ENCODE results near the gene WDCP.
A peak's percentile ranks its signal among the peaks of the same experiment; 100 is the strongest.
"Not testable (repeated sequence)": the region's sequence is repeated elsewhere in the genome, so short reads cannot be mapped to it uniquely, and the experiment has no call there.

The WDCP gene

DNA sequence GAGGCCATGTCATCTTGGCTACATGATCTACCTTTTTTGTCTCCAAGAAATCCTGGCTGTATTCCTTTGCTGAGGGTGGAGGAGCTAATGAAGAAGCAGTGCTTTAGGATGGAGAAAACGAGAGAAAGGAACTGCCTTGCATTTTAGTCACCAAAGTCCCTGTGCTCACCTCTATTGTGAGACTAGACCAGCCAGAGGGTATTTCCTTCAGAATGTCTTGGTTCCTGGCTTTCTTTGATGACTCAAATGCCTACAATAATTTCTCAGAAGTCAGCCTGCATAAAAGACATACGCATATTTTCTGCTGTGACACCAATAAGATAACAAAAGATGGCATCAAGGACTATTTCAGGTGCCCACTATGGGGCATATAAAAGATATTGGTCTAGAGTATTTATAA lies 18.1 kb upstream of the WDCP start:
- ATAC-seq: peak; percentile 41 to 69

GRCh38 chr2:24058564-24059271 lies 11.5 kb upstream of the WDCP start:
- no peak for ATAC-seq

DNA sequence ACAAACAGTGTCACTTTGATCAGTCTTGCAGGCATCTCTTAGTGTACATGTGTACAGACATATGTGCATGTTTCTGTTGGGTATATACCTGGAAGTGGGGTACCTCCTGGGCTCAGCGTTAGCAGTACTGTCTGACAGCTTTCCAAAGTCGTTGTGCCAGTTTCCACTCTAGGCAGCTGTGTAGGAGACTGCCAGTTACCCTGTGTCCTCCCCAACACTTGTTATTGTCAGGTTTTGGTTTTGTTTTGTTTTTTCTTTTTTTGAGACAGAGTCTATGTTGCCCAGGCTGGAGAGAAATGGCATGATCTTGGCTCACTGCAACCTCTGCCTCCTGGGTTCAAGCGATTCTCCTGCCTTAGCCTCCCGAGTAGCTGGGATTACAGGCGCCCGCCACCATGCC lies 8.6 kb upstream of the WDCP start:
- no peak for ATAC-seq

GRCh38 chr2:24054366-24055010 lies 7.3 kb upstream of the WDCP start:
- no peak for ATAC-seq

DNA sequence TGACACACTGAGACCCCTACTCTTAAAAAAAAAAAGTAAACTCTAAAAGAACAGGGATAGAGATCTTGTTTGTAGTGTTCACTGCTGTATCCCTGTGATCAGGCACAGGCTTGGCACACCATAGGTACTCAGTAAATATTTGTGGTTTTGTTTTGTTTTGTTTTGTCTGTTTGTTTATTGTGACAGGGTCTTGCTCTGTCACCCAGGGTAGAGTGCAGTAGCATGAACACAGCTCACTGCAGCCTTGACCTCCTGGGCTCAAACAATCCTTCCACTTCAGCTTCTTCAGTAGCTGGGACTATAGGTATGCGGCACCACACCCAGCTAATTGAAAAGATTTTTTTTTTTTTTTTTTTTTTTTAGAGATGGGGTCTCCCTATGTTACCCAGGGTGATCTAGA lies 5.8 kb upstream of the WDCP start:
- ATAC-seq: no peak

DNA sequence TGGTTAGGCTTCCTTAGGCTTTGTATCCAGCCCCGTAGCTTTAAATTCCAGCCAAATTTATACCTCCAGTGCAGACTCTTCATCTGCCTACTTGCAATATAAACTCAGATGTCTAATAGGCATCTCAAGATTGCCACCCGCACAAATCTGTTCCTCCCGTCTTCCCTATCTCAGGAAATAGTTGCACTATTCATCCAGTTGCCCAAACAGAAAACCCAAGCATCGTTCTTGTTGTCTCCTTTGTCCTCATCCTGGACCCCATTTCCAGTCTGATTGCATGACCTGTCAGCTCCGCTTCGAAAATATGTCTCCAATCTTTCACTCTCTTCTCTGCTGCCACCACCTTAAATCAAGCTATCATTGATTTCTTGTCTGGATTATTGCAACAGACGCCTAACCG lies 4.6 kb upstream of the WDCP start:
- no peak for ATAC-seq

- ATAC-seq: no peak
Measured at GRCh38 chr2:24050041-24050979, 3.1 kb upstream of the WDCP start.

DNA sequence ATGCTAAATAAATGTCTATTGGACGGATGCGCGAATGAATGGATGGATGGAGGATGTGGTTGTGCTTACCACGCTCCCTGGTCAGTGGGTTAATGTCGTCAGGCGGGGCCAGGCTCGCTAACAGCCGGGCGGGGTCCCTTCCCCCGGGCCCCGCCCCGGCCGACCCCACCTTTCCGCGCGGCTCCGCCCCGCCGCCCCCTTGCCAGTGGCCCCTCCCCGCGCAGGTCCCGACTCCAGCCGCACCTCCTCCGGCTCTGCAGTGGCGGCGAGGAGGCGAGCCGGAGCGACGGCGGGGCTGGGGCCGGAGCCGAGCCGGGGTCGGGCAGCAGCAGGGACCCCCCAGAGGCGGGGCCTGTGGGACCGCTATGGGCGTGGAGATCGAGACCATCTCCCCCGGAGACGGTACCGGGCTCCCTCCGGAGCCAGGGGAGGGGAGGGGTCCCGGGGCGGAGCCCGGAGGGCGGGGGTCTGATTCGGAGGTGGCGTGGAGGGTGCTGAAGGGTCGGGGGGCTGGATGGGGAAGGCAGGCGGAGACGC lies 2.4 kb upstream of the WDCP start, which contains the start of gene FKBP1B:
FKBP1B (plus strand) TSS at position 257 of the 537 bp plus-strand sequence; CDS start at position 366, 109 bp downstream.
- no peak for ATAC-seq

GRCh38 chr2:24048769-24049484 lies 1.7 kb upstream of the WDCP start:
- no peak for ATAC-seq

- ATAC-seq: no peak
Measured at GRCh38 chr2:24047703-24048033, 477 bp upstream of the WDCP start.

DNA sequence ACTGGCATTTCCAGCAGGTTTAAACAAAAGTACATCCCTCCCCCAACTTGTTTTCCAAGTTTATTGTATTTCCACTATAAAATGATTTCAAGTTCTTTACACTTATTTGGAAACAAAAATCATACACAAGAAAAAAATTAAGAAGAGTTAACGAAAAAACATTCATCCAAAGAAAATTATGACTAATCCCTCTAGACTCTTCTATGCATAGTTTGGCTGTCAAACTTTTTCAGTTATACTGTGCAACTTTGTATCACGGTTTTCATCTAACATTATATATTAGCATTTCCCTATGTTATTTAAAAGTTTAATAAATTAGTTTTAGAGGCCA lies 627 bp downstream of the WDCP start:
- ATAC-seq: no peak

- no peak for ATAC-seq
Measured at GRCh38 chr2:24045511-24046508, 1.4 kb downstream of the WDCP start.

DNA sequence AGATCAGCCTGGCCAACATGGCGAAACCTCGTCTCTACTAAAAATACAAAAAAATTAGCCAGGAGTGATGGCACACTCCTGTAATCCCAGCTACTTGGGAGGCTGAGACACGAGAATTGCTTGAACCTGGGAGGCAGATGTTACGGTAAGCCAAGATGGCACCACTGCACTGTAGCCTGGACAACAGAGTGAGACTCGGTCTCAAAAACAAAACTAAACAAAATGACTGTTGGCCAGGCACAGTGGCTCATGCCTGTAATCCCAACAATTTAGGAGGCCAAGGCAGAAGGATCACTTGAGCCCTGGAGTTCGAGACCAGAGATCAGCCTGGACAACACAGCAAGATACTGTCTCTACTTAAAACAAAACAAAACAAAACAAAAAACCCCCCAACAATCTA lies 4.1 kb downstream of the WDCP start:
- not testable (repeated sequence) for ATAC-seq

GRCh38 chr2:24040511-24040910 lies 6.7 kb downstream of the WDCP start:
- no peak for ATAC-seq

DNA sequence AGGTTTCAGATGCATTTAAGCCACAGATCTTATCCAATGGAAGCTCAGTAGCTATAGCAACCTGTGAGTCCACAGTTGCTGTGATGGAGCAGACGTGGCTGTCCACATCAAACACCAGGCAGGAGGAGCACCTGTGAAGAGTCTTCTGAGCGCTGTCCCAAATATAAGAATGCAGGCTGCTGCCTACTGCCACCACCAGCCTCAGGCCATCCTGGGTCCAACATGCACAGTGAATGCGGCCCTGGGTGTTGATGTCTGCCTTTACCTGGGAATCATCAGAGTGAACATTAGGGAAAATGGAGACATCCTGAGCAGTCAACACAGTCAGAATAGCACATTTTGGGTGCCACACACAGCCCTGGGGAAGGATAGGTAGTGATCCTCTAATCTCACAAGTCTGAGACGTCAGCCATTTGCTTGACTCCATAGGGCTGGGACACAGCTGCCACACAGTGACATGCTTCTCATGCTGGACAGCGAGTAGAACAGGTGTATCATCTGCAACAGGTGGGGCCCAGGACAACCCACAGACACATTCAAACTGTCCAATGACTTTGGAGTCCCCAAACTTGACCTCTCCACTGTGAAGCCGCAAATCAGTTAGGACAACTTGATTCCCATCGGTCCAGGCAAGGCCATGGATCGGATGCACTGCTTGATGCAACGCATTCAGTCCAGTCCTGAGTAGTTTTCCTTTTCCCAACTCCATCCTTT lies 8.2 kb downstream of the WDCP start:
- ATAC-seq: no peak

- ATAC-seq: no peak
Measured at GRCh38 chr2:24026233-24026632, 21.0 kb downstream of the WDCP start.

- ATAC-seq: no peak
Measured at GRCh38 chr2:24024996-24025663, 22.1 kb downstream of the WDCP start.

GRCh38 chr2:24024018-24024417 lies 23.2 kb downstream of the WDCP start:
- no peak for ATAC-seq

- no peak for ATAC-seq
Measured at GRCh38 chr2:24022975-24023575, 24.1 kb downstream of the WDCP start.

Data from activated CD4-positive, CD25-positive, alpha-beta regulatory T cell treated with anti-CD3 and anti-CD28 coated beads, Interleukin-2, amount 50 U/mL, for 24 hours (primary cell).